Sigmoid colon (tissue), 4 donors: Measurements from ENCODE around the gene TBX18.

ENCODE experiments used
- EP300 ChIP-seq, 4 donors: sonication (generic); formaldehyde crosslinking; IDR thresholded peaks; one replicate each; pipeline ENCODE4 v1.6.1; 2017; ENCODE audit warnings: antibody characterized with exemption in 4 of 4
- POLR2A ChIP-seq, 2 donors: fragments of 450-650 bp; IDR thresholded peaks; one replicate each; pipeline ENCODE4 v1.6.1; 2016; ENCODE audit warnings: antibody characterized with exemption in 2 of 2, mild to moderate bottlenecking in 2 of 2, moderate library complexity in 2 of 2
- TF ChIP-seq, protein P1 (sequence below), 4 experiments: fragments of 450-650 bp in 3 of 4; fragments of 200-600 bp in 1 of 4; IDR thresholded peaks; one replicate each; pipeline ENCODE4 v1.5.1; 2016 to 2019; ENCODE audit warnings: antibody characterized with exemption in 4 of 4, mild to moderate bottlenecking in 3 of 4, moderate library complexity in 2 of 4

DNA sequence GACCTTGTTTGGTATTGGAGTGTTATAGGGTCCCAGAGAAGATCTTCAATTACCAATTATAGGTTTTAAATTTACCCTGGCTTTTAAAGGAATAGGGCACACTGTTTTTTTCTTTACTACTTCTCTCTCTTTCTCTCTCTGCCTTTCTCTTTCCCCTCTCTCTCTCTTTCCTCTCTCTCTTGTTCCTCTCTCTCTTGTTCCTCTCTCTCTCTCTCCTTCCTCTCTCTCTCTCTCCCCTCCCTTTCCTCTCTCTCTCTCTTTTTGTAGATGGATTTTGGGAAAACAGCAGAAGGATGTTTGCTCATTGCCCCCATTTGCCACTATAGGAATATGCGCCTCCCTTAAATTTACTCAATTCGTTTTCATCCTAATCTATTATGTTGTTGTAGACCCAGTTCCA is 45.2 kb downstream of the TBX18 start:
- TF ChIP-seq, protein P1, sequence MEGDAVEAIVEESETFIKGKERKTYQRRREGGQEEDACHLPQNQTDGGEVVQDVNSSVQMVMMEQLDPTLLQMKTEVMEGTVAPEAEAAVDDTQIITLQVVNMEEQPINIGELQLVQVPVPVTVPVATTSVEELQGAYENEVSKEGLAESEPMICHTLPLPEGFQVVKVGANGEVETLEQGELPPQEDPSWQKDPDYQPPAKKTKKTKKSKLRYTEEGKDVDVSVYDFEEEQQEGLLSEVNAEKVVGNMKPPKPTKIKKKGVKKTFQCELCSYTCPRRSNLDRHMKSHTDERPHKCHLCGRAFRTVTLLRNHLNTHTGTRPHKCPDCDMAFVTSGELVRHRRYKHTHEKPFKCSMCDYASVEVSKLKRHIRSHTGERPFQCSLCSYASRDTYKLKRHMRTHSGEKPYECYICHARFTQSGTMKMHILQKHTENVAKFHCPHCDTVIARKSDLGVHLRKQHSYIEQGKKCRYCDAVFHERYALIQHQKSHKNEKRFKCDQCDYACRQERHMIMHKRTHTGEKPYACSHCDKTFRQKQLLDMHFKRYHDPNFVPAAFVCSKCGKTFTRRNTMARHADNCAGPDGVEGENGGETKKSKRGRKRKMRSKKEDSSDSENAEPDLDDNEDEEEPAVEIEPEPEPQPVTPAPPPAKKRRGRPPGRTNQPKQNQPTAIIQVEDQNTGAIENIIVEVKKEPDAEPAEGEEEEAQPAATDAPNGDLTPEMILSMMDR (IDR thresholded peaks at IDR 0.05) = no peak
- TF ChIP-seq POLR2A (IDR thresholded peaks at IDR 0.05) (no peak), EP300 (IDR thresholded peaks at IDR 0.05) (no peak)
